NCI-H1092 (cell line): Measurements from ENCODE around the gene ADK.
"Not testable (repeated sequence)": the region's sequence is repeated elsewhere in the genome, so short reads cannot be mapped to it uniquely, and the experiment has no call there.

Experiments
- DNase-seq: peaks from one replicate; lab custom pipeline; 2025; lab: John Stamatoyannopoulos, UW

Gene ADK

DNA sequence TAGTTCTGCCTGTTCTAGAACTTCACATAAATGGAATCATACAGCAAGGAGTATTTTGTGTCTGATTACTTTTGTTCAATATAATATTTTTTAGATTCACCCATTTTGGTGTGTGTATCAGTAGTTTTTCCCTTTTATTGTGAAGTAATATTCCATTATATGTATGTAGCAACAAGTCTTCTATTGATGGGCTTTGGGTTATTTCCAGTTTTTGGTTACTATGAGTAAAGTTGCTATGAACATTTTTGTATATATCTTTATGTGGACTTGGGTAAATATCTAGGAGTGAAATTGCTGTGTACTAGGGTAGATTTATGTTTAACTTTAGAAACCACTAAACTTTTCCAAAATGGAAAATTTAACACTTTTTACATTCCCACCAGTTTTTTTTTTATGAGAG is 35.7 kb downstream of the ADK start:
- DNase-seq: no peak

DNA sequence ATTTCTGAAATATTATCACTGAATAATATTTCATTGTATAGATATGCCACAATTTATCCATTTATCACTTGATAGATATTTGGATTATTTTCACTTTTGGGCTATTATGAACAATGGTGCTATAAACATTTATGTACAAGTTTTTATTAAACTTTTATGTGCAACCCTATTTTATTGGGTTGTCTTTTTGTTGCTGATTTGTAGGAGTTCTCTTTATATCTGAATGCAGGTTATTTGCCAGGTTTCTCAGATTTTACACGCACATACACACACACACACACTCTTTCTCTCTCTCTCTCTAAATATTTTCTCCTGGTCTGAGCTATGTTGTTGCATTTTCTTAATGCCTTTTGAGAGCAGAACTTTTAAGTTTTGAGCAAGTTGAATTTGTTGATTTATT is 36.2 kb downstream of the ADK start:
- no peak for DNase-seq

DNA sequence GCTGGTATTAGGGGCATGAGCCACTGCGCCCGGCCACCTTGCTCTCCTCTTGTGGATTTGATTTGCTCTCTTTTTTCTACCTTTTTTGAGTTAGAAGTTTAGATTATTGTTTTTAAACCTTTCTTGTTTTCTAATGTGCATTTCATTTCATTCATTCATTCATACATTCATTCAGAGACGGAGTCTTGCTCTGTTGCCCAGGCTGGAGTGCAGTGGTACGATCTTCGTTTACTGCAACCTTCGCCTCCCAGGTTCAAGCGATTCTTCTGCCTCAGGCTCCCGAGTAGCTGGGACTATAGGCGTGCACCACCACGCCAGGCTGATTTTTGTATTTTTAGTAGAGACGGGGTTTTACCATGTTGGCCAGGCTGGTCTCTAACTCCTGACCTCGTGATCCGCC is 37.6 kb downstream of the ADK start:
- not testable (repeated sequence) for DNase-seq

DNA sequence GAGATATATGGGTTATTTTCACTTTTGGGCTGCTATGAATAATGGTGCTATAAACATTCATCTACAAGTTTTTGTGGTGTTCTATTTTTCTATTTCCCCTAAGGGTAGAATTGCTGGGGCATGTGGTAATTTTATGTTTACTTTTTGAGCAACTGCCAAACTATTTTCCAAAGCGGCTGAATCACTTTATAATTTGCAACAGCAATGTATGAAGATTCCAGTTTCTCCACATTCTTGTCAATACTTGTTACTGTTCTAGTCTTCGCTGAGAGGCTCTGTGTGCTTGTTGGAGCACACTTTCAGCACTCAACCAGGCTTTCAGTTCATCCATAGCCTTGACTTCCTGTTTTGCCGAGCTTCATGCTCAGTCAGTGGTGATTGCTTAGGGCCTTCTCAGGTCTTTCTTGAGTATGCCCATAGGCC is 39.0 kb downstream of the ADK start:
- DNase-seq: no peak

DNA sequence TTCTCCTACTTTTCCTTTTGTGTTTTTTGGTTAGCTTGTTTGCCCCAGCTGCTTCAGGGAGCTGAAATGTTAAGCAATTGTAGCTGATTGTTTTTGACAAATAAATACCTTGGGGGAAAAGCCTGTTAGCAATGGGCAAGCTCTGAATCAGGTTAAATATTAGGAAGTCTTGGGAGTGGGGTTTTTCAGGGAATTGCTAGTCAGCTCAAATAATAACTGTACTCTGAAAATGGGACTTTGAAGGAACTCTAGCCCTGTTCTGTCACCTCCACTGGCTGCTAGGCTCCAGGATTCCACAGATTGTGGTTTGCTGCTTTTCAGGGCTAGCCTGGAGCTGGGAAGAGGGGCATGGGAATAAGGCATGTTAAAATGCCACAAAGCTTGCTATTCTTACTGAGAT is 39.5 kb downstream of the ADK start:
- no peak for DNase-seq

DNA sequence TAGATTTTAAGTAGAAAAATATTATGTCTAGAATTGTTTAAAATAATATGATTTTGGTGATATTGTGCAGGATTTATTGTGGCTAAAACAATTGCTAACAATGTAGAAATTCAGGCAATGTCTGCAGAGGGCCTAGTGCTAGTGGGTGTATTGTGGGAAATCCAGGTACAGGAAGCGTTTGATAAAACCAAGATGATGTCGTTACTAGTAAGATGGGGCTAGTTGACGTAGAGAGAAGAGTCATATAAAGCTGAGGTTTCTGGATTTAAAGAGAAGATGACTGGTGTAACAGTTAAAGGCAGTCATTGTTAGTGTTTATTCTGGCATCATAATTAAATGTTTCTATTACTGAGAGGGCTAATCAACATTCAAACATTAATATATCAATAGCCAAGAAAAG is 43.5 kb downstream of the ADK start:
- DNase-seq: no peak

DNA sequence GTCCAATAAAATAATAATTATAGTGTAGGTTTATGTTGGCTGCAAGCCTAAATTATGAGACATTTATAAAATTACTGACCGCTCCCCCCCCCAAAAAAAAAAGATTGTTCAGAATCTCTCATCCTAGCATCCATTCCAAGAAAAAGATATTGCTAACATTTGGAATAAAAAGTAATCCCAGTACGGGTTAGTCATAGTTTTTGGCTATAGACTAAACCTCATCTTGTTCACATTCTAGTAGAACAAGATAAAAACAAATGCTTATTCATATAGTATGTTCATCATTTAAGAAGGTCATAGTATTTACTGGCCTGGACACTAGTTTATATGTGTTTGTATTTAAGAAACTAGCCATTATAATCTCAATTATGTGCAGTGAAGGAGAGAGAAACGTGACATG is 44.0 kb downstream of the ADK start:
- DNase-seq: no peak

DNA sequence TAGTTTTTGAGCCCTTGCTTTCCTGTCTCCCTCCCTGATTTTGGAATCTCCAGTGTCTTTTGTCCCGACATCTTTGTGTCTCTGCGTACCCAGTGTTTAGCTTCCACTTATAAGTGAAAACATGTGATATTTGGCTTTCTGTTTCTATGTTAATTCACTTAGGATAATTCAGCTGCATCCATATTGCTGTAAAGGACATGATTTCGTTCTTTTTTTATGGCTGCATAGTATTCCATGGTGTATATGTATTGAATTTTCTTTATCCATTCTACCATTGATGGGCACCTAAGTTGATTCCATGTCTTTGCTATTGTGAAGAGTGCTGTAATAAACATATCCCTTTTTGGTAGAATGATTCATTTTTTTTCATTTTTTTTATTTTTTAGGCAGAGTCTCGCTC is 48.3 kb downstream of the ADK start:
- DNase-seq: no peak

DNA sequence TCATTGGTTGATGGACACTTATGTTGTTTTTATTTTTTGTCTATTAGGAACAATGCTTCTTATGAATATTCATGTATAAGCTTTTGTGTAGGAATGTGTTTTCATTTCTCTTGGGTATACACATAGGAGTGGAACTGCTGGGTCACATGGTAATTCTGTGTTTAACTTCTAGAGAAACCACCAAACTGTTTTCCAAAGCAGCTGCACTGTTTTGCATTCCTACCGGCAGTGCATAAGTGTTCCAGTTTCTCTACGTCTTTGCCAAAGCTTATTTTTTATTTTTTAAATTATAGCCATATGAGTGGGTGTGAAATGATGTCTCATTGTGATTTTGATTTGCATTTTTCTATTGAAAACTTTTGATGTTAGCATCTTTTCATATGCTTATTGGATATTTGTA is 51.3 kb downstream of the ADK start:
- no peak for DNase-seq

DNA sequence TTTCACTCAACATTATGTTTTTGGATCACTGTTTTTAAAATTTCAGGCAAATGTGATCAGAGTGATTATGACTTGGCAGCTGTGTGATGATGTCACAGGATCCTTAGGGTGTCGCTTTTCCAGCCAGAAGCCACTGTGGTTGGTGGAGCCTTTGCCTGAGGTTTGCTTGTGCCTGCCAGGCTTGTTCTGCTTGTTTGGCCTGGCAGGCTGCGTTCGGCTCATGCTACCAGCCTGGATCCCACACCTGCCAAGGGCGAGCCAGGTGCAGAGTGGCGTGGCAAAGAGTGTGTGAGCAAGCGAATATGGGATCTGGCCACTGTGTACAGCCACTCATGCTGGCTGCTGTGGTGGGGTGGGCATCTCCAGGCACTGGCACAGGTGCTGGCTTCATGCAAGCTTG is 55.7 kb downstream of the ADK start:
- peak; percentile 1 for DNase-seq

DNA sequence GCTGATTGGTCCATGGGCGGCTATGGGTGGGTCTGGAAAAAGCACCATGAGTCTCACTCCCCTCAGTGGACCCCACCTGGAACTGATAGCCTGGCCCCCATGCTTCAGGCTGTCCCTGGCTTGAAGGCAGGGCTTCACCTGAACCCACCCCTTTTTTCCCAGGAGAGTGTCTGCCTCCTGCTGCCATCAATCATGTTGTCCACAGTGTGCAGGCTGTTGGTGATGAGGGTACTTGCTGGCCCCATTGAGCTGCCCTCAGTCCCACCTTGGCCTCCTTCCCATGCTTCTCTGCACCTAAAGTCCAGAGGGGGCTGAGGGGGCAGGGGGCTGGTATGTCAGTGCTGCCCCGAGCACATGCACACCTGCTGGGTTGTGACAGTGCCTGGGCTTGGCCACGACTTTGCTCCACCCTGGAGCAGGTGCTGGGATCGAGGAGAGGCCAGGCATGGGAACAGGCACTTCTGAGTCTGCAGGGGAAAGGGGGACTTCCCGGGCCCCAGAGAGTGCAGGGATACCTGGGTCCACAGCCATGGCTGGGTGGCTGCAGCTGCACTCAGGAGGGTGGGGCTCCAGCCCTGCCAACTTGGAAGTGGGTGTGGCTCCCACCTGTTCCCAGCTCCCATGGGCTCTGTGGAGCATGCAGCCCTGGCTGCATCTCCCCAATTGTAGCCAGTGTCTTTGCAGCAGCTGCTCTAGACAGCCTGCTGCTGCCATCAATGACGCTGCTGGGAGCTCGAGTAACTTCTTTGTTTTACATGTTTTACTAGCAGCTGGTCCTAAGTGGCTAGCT is 56.9 kb downstream of the ADK start:
- DNase-seq: peak; percentile 37

DNA sequence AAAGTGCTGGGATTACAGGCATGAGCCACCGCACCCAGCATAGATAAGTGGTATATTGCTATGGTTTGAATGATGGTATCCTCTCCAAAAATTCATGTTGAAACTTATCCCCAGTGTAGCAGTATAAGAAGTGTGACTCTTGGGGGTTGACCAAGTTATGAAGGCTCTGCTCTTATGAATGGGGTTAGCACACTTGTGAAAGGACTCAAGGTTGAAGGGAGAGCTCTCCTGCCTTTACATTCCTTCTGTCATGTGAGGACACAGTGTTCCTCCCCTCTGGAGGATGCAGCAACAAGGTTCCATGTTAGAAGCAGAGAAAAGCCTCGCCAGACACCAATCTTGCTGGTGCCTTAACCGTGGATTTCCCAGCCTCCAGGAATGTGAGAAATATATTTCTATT is 58.0 kb downstream of the ADK start:
- no peak for DNase-seq

DNA sequence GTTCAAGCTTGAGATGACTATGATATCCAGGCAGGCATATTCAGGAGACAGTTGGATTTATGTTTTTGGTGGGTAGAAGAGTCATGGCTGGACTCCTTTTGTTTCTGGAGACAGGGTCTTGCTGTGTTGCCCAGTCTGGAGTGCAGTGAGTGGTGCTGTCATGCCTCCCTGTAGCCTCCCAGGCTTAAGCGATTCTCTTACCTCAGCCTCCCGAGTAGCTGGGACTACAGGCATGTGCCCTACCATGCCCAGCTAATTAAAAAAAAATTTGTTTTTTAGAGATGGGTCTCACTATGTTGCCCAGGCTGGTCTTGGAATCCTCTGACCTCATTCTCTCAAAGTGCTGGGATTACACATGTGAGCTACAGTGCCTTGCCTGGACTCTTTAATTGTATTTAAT is 62.0 kb downstream of the ADK start:
- no peak for DNase-seq

DNA sequence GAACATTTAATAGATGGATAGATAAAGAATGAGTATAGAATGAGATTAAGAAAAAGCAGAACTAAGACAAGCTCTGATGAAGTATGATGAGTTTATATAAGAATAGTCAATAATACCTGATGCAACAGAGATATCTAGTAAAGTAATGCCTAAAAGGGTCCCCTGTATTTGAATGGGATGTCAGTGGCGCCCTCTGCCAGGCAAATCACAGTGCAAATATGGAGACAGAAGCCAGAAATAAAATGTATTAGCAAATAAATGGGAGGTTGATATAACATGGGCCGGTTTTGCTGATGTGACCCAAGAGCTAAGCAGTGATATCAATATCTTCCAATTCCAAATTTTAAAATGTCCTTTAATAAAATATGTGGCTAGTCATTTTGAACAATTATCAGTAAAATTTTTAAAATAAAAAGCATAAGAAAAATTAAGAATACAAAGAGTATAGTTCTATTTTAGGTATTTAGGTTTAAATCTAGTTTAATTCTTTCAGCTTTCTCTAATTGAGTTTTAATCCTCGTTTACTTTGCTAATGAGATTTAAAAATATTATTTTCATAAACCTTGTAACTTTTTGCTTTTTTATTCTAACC is 62.6 kb downstream of the ADK start:
- no peak for DNase-seq

DNA sequence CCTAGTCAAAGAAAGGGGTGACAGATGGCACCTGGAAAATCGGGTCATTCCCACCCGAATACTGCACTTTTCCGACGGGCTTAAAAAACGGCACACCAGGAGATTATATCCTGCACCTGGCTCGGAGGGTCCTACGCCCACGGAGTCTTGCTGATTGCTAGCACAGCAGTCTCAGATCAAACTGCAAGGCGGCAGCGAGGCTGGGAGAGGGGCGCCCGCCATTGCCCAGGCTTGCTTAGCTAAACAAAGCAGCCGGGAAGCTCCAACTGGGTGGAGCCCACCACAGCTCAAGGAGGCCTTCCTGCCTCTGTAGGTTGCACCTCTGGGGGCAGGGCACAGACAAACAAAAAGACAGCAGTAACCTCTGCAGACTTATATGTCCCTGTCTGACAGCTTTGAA is 66.1 kb downstream of the ADK start:
- DNase-seq: not testable (repeated sequence)

DNA sequence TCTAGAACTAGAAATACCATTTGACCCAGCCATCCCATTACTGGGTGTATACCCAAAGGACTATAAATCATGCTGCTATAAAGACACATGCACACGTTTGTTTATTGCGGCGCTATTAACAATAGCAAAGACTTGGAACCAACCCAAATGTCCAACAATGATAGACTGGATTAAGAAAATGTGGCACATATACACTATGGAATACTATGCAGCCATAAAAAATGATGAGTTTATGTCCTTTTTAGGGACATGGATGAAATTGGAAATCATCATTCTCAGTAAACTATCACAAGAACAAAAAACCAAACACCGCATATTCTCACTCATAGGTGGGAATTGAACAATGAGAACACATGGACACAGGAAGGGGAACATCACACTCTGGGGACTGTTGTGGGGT is 71.4 kb downstream of the ADK start:
- not testable (repeated sequence) for DNase-seq

DNA sequence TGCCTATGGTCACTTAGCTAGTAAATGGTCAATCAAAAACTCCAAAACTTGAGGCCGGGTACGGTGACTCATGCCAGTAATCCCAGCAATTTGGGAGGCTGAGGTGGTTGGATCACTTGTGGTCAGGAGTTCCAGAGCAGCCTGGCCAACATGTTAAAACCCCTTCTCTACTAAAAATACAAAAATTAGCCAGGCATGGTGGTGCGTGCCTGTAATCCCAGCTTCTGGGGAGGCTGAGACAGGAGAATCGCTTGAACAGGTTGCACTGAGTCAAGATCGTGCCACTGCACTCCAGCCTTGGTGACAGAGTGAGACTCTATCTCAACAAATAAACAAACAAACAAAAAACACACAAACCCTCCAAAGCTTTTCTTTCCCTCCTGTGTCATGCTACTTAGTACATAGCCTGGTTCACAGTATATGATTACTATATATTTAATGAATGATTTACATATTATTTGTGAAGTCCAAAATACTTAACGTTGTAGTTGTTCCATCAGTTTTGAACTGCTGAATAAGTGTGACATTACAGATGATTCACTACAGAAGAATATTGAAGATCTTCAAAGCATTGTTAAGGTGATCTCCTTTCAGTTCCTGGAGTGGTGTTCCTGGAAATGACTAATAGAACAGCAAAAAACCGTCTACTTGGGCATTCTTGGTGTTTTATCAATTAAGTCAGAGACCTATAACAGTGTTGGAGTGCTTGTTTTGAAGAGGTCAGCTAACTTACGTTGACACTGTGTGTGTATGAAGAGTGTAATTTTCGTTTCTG is 72.9 kb downstream of the ADK start:
- no peak for DNase-seq

DNA sequence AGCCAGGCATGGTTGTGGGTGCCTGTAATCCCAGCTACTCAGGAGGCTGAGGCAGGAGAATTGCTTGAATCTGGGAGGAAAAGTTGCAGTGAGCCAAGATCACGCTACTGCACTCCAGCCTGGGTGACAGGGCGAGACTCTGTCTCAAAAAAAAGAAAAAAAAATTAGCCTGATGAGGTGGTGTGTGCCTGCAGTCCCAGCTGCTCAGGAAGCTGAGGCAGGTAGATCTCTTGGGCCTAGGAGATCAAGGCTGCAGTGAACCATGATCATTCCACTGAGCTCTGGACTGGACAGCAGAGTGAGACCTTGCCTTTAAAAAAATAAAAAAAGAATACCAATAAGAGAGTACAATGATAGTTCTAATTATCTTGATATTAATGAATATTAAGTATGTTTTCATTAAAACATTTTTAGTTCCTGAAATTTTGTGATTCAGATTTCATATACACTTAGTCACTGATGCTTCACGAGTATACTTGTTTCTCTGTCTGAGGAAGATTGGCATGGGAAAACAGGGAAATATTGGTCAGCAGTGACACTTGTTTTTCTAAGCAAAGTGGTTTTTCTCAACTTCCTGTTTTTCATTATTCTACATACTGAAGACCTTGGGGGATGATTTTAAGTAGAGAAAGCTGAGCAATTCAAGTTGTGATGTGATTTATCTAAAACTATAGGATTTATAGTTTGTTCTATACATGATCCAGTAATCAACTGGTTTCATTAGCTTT is 76.8 kb downstream of the ADK start:
- DNase-seq: no peak

DNA sequence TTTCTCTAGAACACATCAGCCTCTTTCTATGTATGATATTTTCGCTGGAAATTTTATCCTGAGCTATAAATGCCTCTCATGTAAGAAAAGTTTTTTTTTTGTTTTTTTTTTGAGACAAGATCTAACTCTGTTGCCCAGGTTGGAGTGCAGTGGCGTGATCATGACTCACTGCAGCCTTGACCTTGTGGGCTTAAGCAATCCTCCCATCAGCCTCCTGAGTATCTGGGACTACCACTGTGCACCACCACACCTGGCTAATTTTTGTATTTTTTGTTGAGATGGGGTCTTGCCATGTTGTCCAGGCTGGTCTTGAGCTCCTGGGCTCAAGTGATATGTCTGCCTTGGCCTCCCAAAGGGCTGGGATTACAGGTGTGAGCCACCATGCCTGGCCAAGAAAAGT is 80.4 kb downstream of the ADK start:
- DNase-seq: no peak

DNA sequence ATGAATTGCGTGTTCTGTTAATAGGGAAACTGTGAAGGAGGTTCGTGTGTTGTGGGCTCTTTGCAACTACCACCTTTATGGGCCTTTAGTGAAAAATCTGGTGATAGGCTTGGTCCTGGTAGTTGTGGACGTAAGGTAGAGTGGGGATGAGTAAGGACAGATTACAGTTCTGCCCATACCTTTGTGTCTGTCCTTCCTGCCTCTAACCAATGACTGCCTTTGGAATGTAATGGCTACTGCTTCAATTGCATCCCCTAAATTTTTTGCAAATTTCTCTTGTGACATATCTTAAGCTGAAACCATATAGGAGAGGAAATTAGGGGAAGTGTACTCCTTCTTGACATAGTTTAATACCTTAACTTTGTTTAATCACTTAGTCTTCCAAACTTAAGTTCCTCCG is 82.3 kb downstream of the ADK start:
- no peak for DNase-seq

DNA sequence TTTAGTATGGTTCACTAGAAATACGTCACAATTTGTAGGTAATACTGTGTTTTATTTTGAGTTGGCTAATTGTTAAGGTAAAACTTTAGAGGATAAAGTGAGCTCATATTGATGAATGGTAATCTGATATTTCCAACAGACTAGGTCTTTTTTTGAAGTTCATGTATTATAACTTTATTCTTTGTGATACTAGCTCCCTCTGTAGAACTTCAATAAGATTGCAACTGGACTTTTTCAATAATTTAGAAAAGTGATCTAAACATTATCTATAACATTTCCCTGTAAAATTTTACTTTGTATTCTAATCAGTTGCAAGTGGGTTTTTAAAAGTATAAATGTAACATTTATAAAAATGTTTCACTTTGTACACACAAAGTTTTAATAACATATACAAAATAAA is 83.5 kb downstream of the ADK start:
- DNase-seq: no peak

DNA sequence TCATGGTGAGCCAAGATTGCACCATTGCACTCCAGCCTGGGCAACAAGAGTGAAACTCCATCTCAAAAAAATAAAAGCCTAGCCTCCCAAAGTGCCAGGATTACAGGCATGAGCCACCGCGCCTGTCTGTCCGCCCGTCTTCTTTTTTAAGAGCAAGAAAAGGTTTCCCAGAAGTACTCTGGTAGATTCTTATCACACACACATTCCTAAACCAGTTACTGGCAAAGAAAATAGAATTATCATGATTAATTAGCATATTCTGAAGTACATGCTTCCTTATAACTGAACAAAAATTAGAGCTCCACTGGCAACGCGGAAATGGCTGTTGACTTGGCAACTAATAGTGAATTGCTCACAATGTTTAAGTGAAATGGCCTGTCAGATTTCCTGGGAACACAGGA is 87.0 kb downstream of the ADK start:
- DNase-seq: no peak

DNA sequence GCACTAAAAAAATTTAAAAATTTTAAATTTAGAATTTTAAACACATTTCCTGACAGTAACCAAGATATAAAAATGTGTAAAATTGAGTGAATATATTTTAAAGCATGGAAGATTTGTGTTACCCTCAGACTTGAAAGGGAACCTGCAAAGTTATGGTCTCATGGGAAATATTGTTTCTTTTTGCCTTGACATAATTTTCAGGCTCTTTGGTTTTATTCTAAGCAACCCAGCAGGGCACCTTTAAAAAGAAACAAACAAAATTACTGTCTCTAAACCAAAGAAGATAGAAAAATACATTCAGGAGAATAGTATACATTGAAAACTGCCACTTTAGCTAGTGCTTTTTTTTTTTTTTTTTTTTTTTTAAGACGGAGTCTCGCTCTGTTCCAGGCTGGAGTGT is 87.5 kb downstream of the ADK start:
- DNase-seq: no peak
